Measurements from ENCODE around the gene TFF2.

- TF ChIP-seq CTCF (IDR thresholded peaks at IDR 0.05) (no peak), POLR2AphosphoS5 (IDR thresholded peaks at IDR 0.05; ENCODE audit: insufficient read depth in 1 of 2, low read depth in 1 of 2) (no peak)
Measured at GRCh38 chr21:42351626-42352440, 1.0 kb upstream of the TFF2 start.

All from vagina (tissue), 2 donors.